Smooth muscle cell (in vitro differentiated cells): ENCODE data around the gene DNASE2B. TPM values are rescaled to one million over a fixed set of nuclear protein-coding genes. Genes with fewer than 3 reads are reported as not detected.
A peak's percentile ranks its signal among the peaks of the same experiment; 100 is the strongest.

Experiments
- DNase-seq: peaks from one replicate; lab custom pipeline; 2025; ENCODE audit not compliant: unreplicated experiment; lab: John Stamatoyannopoulos, UW
- H2AFZ ChIP-seq: fragments of 200-600 bp; sonication (generic); 2 replicates; pipeline ENCODE4 v1.6.0; 2016; ENCODE audit warnings: antibody characterized with exemption, low read depth, mild to moderate bottlenecking
- H3F3A ChIP-seq: fragments of 200-600 bp; sonication (generic); 2 replicates; pipeline ENCODE4 v1.6.0; 2017; ENCODE audit warnings: antibody characterized with exemption, low read depth
- H3K27ac ChIP-seq: fragments of 200-600 bp; sonication (generic); 2 replicates; pipeline ENCODE4 v1.5.1; 2016; ENCODE audit warnings: low read depth, mild to moderate bottlenecking
- H3K27me3 ChIP-seq: fragments of 200-600 bp; sonication (generic); 2 replicates; pipeline ENCODE4 v1.6.1; 2016; ENCODE audit warnings: low read depth, mild to moderate bottlenecking
- H3K36me3 ChIP-seq: fragments of 200-600 bp; sonication (generic); 2 replicates; pipeline ENCODE4 v1.5.1; 2016; ENCODE audit warnings: low read depth
- H3K4me1 ChIP-seq: fragments of 200-600 bp; sonication (generic); 2 replicates; pipeline ENCODE4 v1.5.1; 2016; ENCODE audit warnings: low read depth
- H3K4me2 ChIP-seq: fragments of 200-600 bp; sonication (generic); 2 replicates; pipeline ENCODE4 v1.6.0; 2016; ENCODE audit warnings: mild to moderate bottlenecking
- H3K4me3 ChIP-seq: fragments of 200-600 bp; sonication (generic); 2 replicates; pipeline ENCODE4 v1.5.1; 2016; ENCODE audit warnings: mild to moderate bottlenecking
- H3K79me2 ChIP-seq: fragments of 200-600 bp; sonication (generic); 2 replicates; pipeline ENCODE4 v1.6.0; 2016; ENCODE audit warnings: low read depth, mild to moderate bottlenecking
- H3K9ac ChIP-seq: fragments of 200-600 bp; sonication (generic); 2 replicates; pipeline ENCODE4 v1.6.0; 2016; ENCODE audit warnings: low read depth
- H3K9me3 ChIP-seq: fragments of 200-600 bp; sonication (generic); replicated peaks from 2 replicates; pipeline ENCODE4 v1.5.1; 2016; ENCODE audit warnings: low read depth
- H4K20me1 ChIP-seq: fragments of 200-600 bp; sonication (generic); 2 replicates; pipeline ENCODE4 v1.6.0; 2016; ENCODE audit warnings: low read depth
- CTCF ChIP-seq: fragments of 200-600 bp; sonication (generic); IDR thresholded peaks from 2 replicates; pipeline ENCODE4 v1.5.1; 2017; ENCODE audit warnings: borderline replicate concordance, mild to moderate bottlenecking, antibody characterized with exemption; ENCODE audit not compliant: insufficient read depth, poor library complexity, severe bottlenecking
- WGBS: methylation state at CpG from one replicate; pipeline ENCODE4 v1.1.7; 2016; ENCODE audit warnings: low lambda C conversion rate; 5-methylcytosine and 5-hydroxymethylcytosine counted together
- polyA plus RNA-seq: library from polyadenylated mRNA; unstranded; fragments of >200 nt; fragmentation: Nextera tagmentation; extraction: Ambion mirVana; gene quantifications from 2 replicates; pipeline ENCODE4 v1.2.1, GENCODE V29; 2016
- total RNA-seq: library from RNA; depleted of rRNA; stranded (reverse); fragments of >200 nt; gene quantifications from 2 replicates; pipeline ENCODE4 v1.2.3, GENCODE V29; 2014

The DNASE2B gene
- total and polyA plus RNA-seq, 2 experiments from 2014 or later, result not detected

GRCh38 chr1:84429231-84429630, 30.9 kb downstream of the DNASE2B start:
- DNase-seq, result no peak
- no peak overlapping the region for H3K4me3 ChIP-seq
- no peak for TF ChIP-seq CTCF
- no peak overlapping the region for H3K4me2 ChIP-seq
- no peaks in the 10 kb centered on the region for H3K4me1 ChIP-seq
- H3K9ac ChIP-seq, result no peak overlapping the region
- no peaks in the 10 kb centered on the region for H3K36me3 ChIP-seq
- no peaks in the 10 kb centered on the region for H4K20me1 ChIP-seq
- 88% methylated on average over 1 of the region's 1 CpG for whole genome bisulfite sequencing
- no peaks in the 10 kb centered on the region for H3K9me3 ChIP-seq
- H3K79me2 ChIP-seq, result no peaks in the 10 kb centered on the region
- H3F3A ChIP-seq, result no peaks in the 10 kb centered on the region
- H3K27me3 ChIP-seq, result no peaks in the 10 kb centered on the region
- H2AFZ ChIP-seq, result no peak overlapping the region
- no peak overlapping the region for H3K27ac ChIP-seq

GRCh38 chr1:84430546-84430945, 32.3 kb downstream of the DNASE2B start:
- Histone ChIP-seq H3K4me3 (no peak overlapping the region), H2AFZ (no peak overlapping the region), H3F3A (no peaks in the 10 kb centered on the region), H3K9me3 (no peaks in the 10 kb centered on the region), H3K4me1 (no peaks in the 10 kb centered on the region), H3K27ac (no peak overlapping the region), H3K9ac (no peak overlapping the region), H3K4me2 (no peak overlapping the region), H3K36me3 (no peaks in the 10 kb centered on the region), H3K27me3 (no peaks in the 10 kb centered on the region), H3K79me2 (no peaks in the 10 kb centered on the region), H4K20me1 (no peaks in the 10 kb centered on the region)
- WGBS, result 98% methylated on average over 2 of the region's 2 CpGs
- no peak for TF ChIP-seq CTCF
- DNase-seq, result no peak

- no peaks in the 10 kb centered on the region for H3K79me2 ChIP-seq
- H3K27me3 ChIP-seq, result no peaks in the 10 kb centered on the region
- DNase-seq, result no peak
- peak overlapping the region; percentile 67 for H2AFZ ChIP-seq
- peak; percentile 79 for TF ChIP-seq CTCF
- no peaks in the 10 kb centered on the region for H3K4me1 ChIP-seq
- no peak overlapping the region for H3K27ac ChIP-seq
- peak overlapping the region; percentile 72 for H3K4me2 ChIP-seq
- H3K4me3 ChIP-seq, result peak overlapping the region; percentile 35
- no peaks in the 10 kb centered on the region for H3K36me3 ChIP-seq
- no peaks in the 10 kb centered on the region for H4K20me1 ChIP-seq
- H3K9ac ChIP-seq, result peak overlapping the region; percentile 45
- no peaks in the 10 kb centered on the region for H3K9me3 ChIP-seq
- 53% methylated on average over 11 of the region's 11 CpGs for WGBS
- H3F3A ChIP-seq, result no peaks in the 10 kb centered on the region
Measured at GRCh38 chr1:84433258-84434080, 35.2 kb downstream of the DNASE2B start.
